ENCODE data around the gene MEF2A.

The MEF2A gene

GRCh38 chr15:99706557-99707303, 140.9 kb downstream of the MEF2A start:
- DNase-seq (ENCODE audit: low spot score) = no peak

- no peak for DNase-seq (ENCODE audit: low spot score)
Observed at GRCh38 chr15:99707473-99708270, 141.9 kb downstream of the MEF2A start.

GRCh38 chr15:99708563-99708962, 142.8 kb downstream of the MEF2A start:
- DNase-seq (ENCODE audit: low spot score) = no peak

- no peak for DNase-seq (ENCODE audit: low spot score)
Observed at GRCh38 chr15:99709243-99709986, 143.6 kb downstream of the MEF2A start.

GRCh38 chr15:99711625-99712024, 145.8 kb downstream of the MEF2A start:
- DNase-seq (ENCODE audit: low spot score) = no peak

GRCh38 chr15:99712415-99712814, 146.6 kb downstream of the MEF2A start:
- DNase-seq (ENCODE audit: low spot score) = no peak

GRCh38 chr15:99716540-99717095, 150.8 kb downstream of the MEF2A start:
- DNase-seq (ENCODE audit: low spot score) = no peak

GRCh38 chr15:99717161-99718009, 151.6 kb downstream of the MEF2A start:
- no peak for DNase-seq (ENCODE audit: low spot score)

- no peak for DNase-seq (ENCODE audit: low spot score)
Observed at GRCh38 chr15:99718421-99718820, 152.6 kb downstream of the MEF2A start.

GRCh38 chr15:99719096-99719541, 153.3 kb downstream of the MEF2A start:
- DNase-seq (ENCODE audit: low spot score) = no peak

- no peak for DNase-seq (ENCODE audit: low spot score)
Observed at GRCh38 chr15:99720533-99720932, 154.7 kb downstream of the MEF2A start.

- no peak for DNase-seq (ENCODE audit: low spot score)
Observed at GRCh38 chr15:99721104-99721778, 155.5 kb downstream of the MEF2A start.

- no peak for DNase-seq (ENCODE audit: low spot score)
Observed at GRCh38 chr15:99721896-99722295, 156.1 kb downstream of the MEF2A start.

GRCh38 chr15:99722406-99722805, 156.6 kb downstream of the MEF2A start:
- no peak for DNase-seq (ENCODE audit: low spot score)

- no peak for DNase-seq (ENCODE audit: low spot score)
Observed at GRCh38 chr15:99726333-99726732, 160.5 kb downstream of the MEF2A start.

GRCh38 chr15:99727330-99727729, 161.5 kb downstream of the MEF2A start:
- no peak for DNase-seq (ENCODE audit: low spot score)

GRCh38 chr15:99727733-99728132, 161.9 kb downstream of the MEF2A start:
- no peak for DNase-seq (ENCODE audit: low spot score)

- no peak for DNase-seq (ENCODE audit: low spot score)
Observed at GRCh38 chr15:99728916-99729315, 163.1 kb downstream of the MEF2A start.

- no peak for DNase-seq (ENCODE audit: low spot score)
Observed at GRCh38 chr15:99729327-99729726, 163.5 kb downstream of the MEF2A start.

GRCh38 chr15:99729920-99730319, 164.1 kb downstream of the MEF2A start:
- DNase-seq (ENCODE audit: low spot score) = peak; percentile 44
